Testis (tissue), 3 donors: ENCODE measurements around the gene DGLUCY. TPM values are rescaled to one million over a fixed set of nuclear protein-coding genes. Genes with fewer than 3 reads are reported as not detected.
"Not testable (repeated sequence)": the region's sequence is repeated elsewhere in the genome, so short reads cannot be mapped to it uniquely, and the experiment has no call there.

Experiments used
- DNase-seq: peaks from one replicate; pipeline ENCODE4 v3.0.0-alpha.2; 2019
- H3K27ac ChIP-seq, 2 donors: fragments of 200-600 bp; sonication (generic); one replicate each; pipeline ENCODE4 v1.5.1; 2019
- H3K27me3 ChIP-seq: fragments of 200-600 bp; sonication (generic); one replicate; pipeline ENCODE4 v1.5.1; 2019
- H3K36me3 ChIP-seq: fragments of 200-600 bp; sonication (generic); one replicate; pipeline ENCODE4 v1.5.1; 2017; ENCODE audit warnings: low read depth; ENCODE audit errors: missing control alignments
- H3K4me1 ChIP-seq: fragments of 200-600 bp; sonication (generic); one replicate; pipeline ENCODE4 v1.5.1; 2019
- H3K4me3 ChIP-seq, 2 donors: fragments of 200-600 bp; sonication (generic); one replicate each; pipeline ENCODE4 v1.5.1; 2017 to 2019
- H3K9me3 ChIP-seq: fragments of 200-600 bp; sonication (generic); one replicate; pipeline ENCODE4 v1.5.1; 2017
- CTCF ChIP-seq, 3 experiments: fragments of 450-650 bp in 2 of 3; fragments of 200-600 bp in 1 of 3; sonication (generic) in 1 of 3; IDR thresholded peaks; one replicate each; pipeline ENCODE4 v1.5.1; 2016 to 2019; ENCODE audit warnings: antibody characterized with exemption in 3 of 3, mild to moderate bottlenecking in 2 of 3, moderate library complexity in 1 of 3
- POLR2A ChIP-seq: fragments of 450-650 bp; IDR thresholded peaks from one replicate; pipeline ENCODE4 v1.6.1; 2017; ENCODE audit warnings: antibody characterized with exemption, mild to moderate bottlenecking, moderate library complexity
- WGBS, 2 donors: methylation state at CpG; one replicate each; pipeline ENCODE4 v1.1.5; 2018; 5-methylcytosine and 5-hydroxymethylcytosine counted together
- intact Hi-C: fragments of 100-400 bp; cut with DNase I; formaldehyde crosslinking; loops from one replicate; pipeline ENCODE4 v1.15.1; 2023; ENCODE audit warnings: low total_unique reads
- polyA plus RNA-seq: library from polyadenylated mRNA; stranded (reverse); fragments of 350-450 nt; fragmentation: Illumina TruSeq; extraction: RNeasy Lipid Tissue Mini Kit (QIAGEN cat#74804); gene quantifications from one replicate; pipeline ENCODE4 v1.2.3, GENCODE V29; 2014; ENCODE audit warnings: low read depth, low replicate concordance; ENCODE audit not compliant: insufficient read depth
- total RNA-seq, 2 donors: library from RNA; depleted of rRNA; stranded (reverse); fragments of >200 nt; gene quantifications; one replicate each; pipeline ENCODE4 v1.2.3, GENCODE V29; 2016

The DGLUCY gene
- total and polyA plus RNA-seq, 3 donors from 2014 or later = 77.5 to 161 (median 145) TPM

DNA sequence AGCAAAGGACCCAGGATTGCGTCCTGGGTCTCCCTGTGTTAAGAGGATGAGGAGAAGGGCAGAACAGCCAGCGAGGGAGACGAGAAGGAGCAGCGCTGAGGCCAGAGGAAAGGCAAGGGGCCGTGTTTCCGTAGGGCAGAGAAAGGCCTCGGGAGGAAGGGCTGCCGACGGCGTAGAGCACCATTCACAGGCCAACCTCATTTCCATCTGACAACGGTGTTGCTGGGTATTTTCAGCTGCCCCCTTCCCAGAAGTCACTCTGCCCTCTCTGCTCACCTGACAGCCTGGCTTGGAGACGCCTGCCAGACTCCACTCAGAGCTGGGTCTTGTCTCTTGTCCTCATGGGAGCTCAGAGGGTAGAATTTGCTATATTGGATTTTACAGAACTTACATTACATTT, 79.2 kb downstream of the DGLUCY start:
- 83 to 86% methylated on average over 12 of the region's 12 CpGs for whole genome bisulfite sequencing, 2 donors
- Histone ChIP-seq H3K4me1 (no peaks in the 10 kb centered on the region), H3K4me3 (no peak overlapping the region), H3K36me3 (no peaks in the 10 kb centered on the region), H3K9me3 (no peaks in the 10 kb centered on the region), H3K27ac (no peak overlapping the region), H3K27me3 (no peaks in the 10 kb centered on the region)
- intact Hi-C loops = no loop called here
- DNase-seq = no peak
- TF ChIP-seq POLR2A = no peak
- TF ChIP-seq CTCF (IDR thresholded peaks at IDR 0.05) = no peak

DNA sequence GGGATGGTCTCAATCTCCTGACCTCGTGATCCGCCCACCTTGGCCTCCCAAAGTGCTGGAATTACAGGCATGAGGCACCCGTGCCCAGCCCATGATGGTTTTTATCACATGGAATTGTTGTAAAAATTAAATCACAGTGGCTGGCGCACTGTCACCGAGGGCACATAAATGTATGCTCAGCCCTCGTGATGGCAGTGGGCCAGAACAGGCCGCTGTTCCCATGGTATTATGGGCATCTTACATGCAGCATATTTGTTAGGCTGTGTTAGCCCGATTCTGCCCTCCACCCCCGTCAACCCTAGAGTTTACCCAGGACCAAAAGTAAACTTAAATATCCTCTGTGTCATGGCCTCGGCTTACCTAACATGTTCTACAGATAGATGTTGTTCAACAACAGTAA, 82.0 kb downstream of the DGLUCY start:
- Histone ChIP-seq H3K4me3 (no peak overlapping the region), H3K9me3 (no peaks in the 10 kb centered on the region), H3K4me1 (no peaks in the 10 kb centered on the region), H3K27me3 (no peaks in the 10 kb centered on the region), H3K36me3 (no peaks in the 10 kb centered on the region), H3K27ac (no peak overlapping the region)
- 94% methylated on average over 9 to 10 of the region's 10 CpGs for WGBS, 2 donors
- intact Hi-C loops = no loop called here
- no peak for TF ChIP-seq CTCF (IDR thresholded peaks at IDR 0.05)
- TF ChIP-seq POLR2A = no peak
- DNase-seq = no peak

DNA sequence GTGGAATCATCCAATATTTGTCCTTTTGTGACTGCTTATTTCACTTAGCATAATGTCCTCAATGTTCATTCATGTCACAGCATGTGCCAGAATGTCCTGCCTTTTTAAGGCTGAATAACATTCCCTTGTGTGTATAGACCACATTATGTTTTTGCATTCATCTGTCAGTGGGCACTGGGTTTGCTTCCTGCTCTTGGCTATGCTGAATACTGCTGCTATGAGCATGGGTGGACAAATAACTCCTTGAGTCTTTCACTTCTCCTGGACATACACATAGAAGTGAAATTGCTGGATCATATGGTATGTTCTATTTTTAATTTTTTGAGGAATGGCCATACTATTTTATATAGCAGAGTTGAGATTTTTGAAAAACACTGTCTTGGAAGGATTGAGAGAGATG, 83.8 kb downstream of the DGLUCY start:
- intact Hi-C loops = no loop called here
- no peak for TF ChIP-seq CTCF (IDR thresholded peaks at IDR 0.05)
- TF ChIP-seq POLR2A = no peak
- H3K9me3 ChIP-seq = no peaks in the 10 kb centered on the region
- no peak overlapping the region for H3K27ac ChIP-seq
- no peaks in the 10 kb centered on the region for H3K27me3 ChIP-seq
- H3K36me3 ChIP-seq = no peaks in the 10 kb centered on the region
- DNase-seq = no peak
- no peak overlapping the region for H3K4me3 ChIP-seq
- H3K4me1 ChIP-seq = peaks cover 6% of the 10 kb centered on the region

GRCh38 chr14:91200802-91201201, 86.9 kb downstream of the DGLUCY start:
- DNase-seq, H3K27ac ChIP-seq, H3K9me3 ChIP-seq, intact Hi-C loops, H3K27me3 ChIP-seq, H3K4me3 ChIP-seq, H3K36me3 ChIP-seq, H3K4me1 ChIP-seq: not testable (repeated sequence)
- WGBS, 2 donors = 97% methylated on average over 6 of the region's 6 CpGs

- 66 to 83% methylated on average over 15 of the region's 15 CpGs for WGBS, 2 donors
- peak; percentile 49 for DNase-seq
Measured at GRCh38 chr14:91202234-91202974, 88.5 kb downstream of the DGLUCY start.

More at GRCh38 chr14:91202234-91202974, 88.5 kb downstream of the DGLUCY start:
- intact Hi-C loops = no loop called here
- peaks cover 6% of the 10 kb centered on the region for H3K4me1 ChIP-seq
- no peaks in the 10 kb centered on the region for H3K9me3 ChIP-seq
- TF ChIP-seq POLR2A (no peak), CTCF (IDR thresholded peaks at IDR 0.05) (no peak)
- H3K27ac ChIP-seq = no peak overlapping the region
- H3K4me3 ChIP-seq = no peak overlapping the region
- no peaks in the 10 kb centered on the region for H3K27me3 ChIP-seq
- no peaks in the 10 kb centered on the region for H3K36me3 ChIP-seq
